Karpas-422 (cell line): ENCODE measurements around the gene HNRNPA1L2. TPM values are rescaled to one million over a fixed set of nuclear protein-coding genes. Genes with fewer than 3 reads are reported as not detected.
"Not testable (repeated sequence)": the region's sequence is repeated elsewhere in the genome, so short reads cannot be mapped to it uniquely, and the experiment has no call there.

ENCODE experiments used
- DNase-seq: peaks from one replicate; pipeline ENCODE4 v3.0.0-alpha.2; 2015
- H2AFZ ChIP-seq: fragments of 200-600 bp; sonication (generic); 2 replicates; pipeline ENCODE4 v1.6.1; 2014; ENCODE audit warnings: antibody characterized with exemption, low read length, mixed read lengths
- H3K27ac ChIP-seq: fragments of 200-600 bp; sonication (generic); 2 replicates; pipeline ENCODE4 v1.5.1; 2014; ENCODE audit warnings: mild to moderate bottlenecking, low read length, moderate library complexity
- H3K27me3 ChIP-seq: fragments of 200-600 bp; sonication (generic); 2 replicates; pipeline ENCODE4 v1.6.1; 2014; ENCODE audit warnings: low read length, mixed read lengths
- H3K36me3 ChIP-seq: fragments of 200-600 bp; sonication (generic); 2 replicates; pipeline ENCODE4 v1.6.1; 2014; ENCODE audit warnings: low read length, mixed read lengths; ENCODE audit not compliant: insufficient read depth
- H3K4me1 ChIP-seq: fragments of 200-600 bp; sonication (generic); 2 replicates; pipeline ENCODE4 v1.6.1; 2014; ENCODE audit warnings: mild to moderate bottlenecking, low read length, mixed read lengths
- H3K4me2 ChIP-seq: fragments of 200-600 bp; sonication (generic); 2 replicates; pipeline ENCODE4 v1.6.1; 2014; ENCODE audit warnings: low read length, low read depth, mild to moderate bottlenecking; ENCODE audit not compliant: poor library complexity, severe bottlenecking
- H3K4me3 ChIP-seq: fragments of 200-600 bp; sonication (generic); 2 replicates; pipeline ENCODE4 v1.5.1; 2014; ENCODE audit warnings: mild to moderate bottlenecking, antibody characterized with exemption, low read length, mixed read lengths
- H3K79me2 ChIP-seq: fragments of 200-600 bp; sonication (generic); 2 replicates; pipeline ENCODE4 v1.6.1; 2014; ENCODE audit warnings: mild to moderate bottlenecking, low read length, mixed read lengths
- H3K9ac ChIP-seq: fragments of 200-600 bp; sonication (generic); 2 replicates; pipeline ENCODE4 v1.6.0; 2014; ENCODE audit warnings: low read length
- H3K9me2 ChIP-seq: fragments of 200-600 bp; sonication (generic), shearing (Covaris generic); replicated peaks from 2 replicates; pipeline ENCODE4 v1.6.0; 2014; ENCODE audit warnings: mild to moderate bottlenecking, low read length, moderate library complexity; ENCODE audit not compliant: insufficient read depth
- H3K9me3 ChIP-seq: fragments of 300-700, 200-600 bp; sonication (generic); 2 replicates; pipeline ENCODE4 v1.6.1; 2014; ENCODE audit warnings: low read length, mixed read lengths
- H4K20me1 ChIP-seq: fragments of 200-600 bp; sonication (generic); 2 replicates; pipeline ENCODE4 v1.6.1; 2014; ENCODE audit warnings: mild to moderate bottlenecking, antibody characterized with exemption, low read length, low read depth; ENCODE audit not compliant: insufficient read depth
- total RNA-seq: library from RNA; depleted of rRNA; stranded (reverse); fragments of >200 nt; shearing (Covaris generic); gene quantifications from 2 replicates; pipeline ENCODE4 v1.2.3, GENCODE V29; 2014; ENCODE audit warnings: low replicate concordance; rRNA removed

The HNRNPA1L2 gene
- 2.2 and 7.3 TPM in 2 replicates for total RNA-seq

DNA sequence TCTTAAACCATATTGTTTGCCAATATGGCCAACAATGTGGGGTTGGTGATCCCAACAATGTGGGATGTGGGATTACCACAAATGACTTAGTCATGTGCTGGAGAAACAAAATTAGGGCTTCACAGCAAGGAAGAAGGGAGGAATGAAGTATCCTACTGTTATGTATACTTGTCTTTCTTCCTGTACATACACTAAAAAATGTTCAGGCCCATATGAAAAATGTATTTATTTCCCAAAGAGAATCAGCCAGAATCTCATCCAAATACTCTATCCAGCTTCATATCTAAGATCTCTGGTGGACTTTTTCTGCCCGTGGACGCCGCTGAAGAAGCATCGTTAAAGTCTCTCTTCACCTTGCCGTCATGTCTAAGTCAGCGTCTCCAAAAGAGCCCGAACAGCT, at the start of gene HNRNPA1L2:
TSS of gene HNRNPA1L2 (plus strand) at position 301 of the 400 bp plus-strand sequence. CDS start at position 363, 62 bp downstream.
- H3K9ac ChIP-seq = no peak within 1 kb of the TSS
- H3K4me3 ChIP-seq = no peak within 1 kb of the TSS
- H2AFZ ChIP-seq = no peak within 1 kb of the TSS
- H3K79me2 ChIP-seq = no peaks in the 10 kb centered on the region
- H3K27me3 ChIP-seq = no peaks in the 10 kb centered on the region
- peaks cover 27% of the 10 kb centered on the region for H3K36me3 ChIP-seq
- peaks cover 7% of the 10 kb centered on the region for H3K4me1 ChIP-seq
- no peak for DNase-seq
- H4K20me1 ChIP-seq = no peaks in the 10 kb centered on the region
- no peak within 1 kb of the TSS for H3K27ac ChIP-seq
- H3K9me2 ChIP-seq = no peaks in the 10 kb centered on the region
- H3K9me3 ChIP-seq = no peaks in the 10 kb centered on the region
- no peak within 1 kb of the TSS for H3K4me2 ChIP-seq

DNA sequence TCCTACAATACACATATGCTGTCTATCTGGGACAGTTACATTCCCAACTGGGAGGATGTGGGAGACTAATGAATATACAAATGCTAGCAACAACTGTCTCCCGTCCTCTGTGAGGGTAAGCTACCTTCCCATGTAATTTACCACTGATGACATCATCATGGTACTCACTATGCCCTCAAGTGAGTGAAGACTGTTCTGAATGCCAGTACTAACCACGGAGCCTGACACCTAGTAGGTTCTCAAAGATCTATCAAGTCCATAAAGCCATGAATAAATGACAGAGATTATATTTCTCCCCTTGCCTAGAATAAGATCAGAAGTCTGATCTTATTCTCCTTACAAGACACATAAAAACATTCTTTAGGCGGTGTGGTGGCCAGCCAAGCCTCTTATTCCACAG, 49.1 kb upstream of the HNRNPA1L2 start:
- not testable (repeated sequence) for H3K27ac ChIP-seq, H2AFZ ChIP-seq, H3K9ac ChIP-seq, H4K20me1 ChIP-seq, H3K4me2 ChIP-seq, DNase-seq, H3K9me3 ChIP-seq, H3K4me3 ChIP-seq, H3K9me2 ChIP-seq, H3K4me1 ChIP-seq, H3K27me3 ChIP-seq, H3K79me2 ChIP-seq, H3K36me3 ChIP-seq

GRCh38 chr13:52593812-52594211, 48.4 kb upstream of the HNRNPA1L2 start:
- H3K9me3 ChIP-seq, H3K27me3 ChIP-seq, H3K4me3 ChIP-seq, H4K20me1 ChIP-seq, H3K79me2 ChIP-seq, H3K9me2 ChIP-seq, H3K4me1 ChIP-seq, H2AFZ ChIP-seq, H3K4me2 ChIP-seq, H3K9ac ChIP-seq, H3K27ac ChIP-seq, H3K36me3 ChIP-seq, DNase-seq: not testable (repeated sequence)

DNA sequence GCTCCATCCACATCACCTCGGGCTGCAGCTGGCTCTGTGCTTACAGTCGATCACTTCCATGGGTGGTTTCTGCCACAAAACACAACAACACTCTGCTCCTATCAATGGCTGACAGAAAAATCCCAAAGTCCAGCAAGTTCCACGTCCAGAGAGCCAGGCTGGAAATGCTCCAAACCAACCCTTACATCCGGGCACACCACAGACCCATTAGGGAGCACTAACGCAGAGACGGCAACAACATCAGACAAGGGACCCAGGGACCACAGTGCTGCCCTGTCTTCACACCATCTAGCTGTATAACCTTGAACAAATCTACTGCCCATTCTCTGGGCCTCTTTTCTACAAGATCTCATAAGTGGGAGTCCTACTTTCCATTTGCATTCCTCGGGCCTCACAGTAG, 47.9 kb upstream of the HNRNPA1L2 start:
- not testable (repeated sequence) for H3K4me2 ChIP-seq, H3K9me3 ChIP-seq, H3K36me3 ChIP-seq, H3K4me3 ChIP-seq, H3K79me2 ChIP-seq, H3K9me2 ChIP-seq, H3K27me3 ChIP-seq, H4K20me1 ChIP-seq, H3K27ac ChIP-seq, H2AFZ ChIP-seq, H3K9ac ChIP-seq, H3K4me1 ChIP-seq, DNase-seq

DNA sequence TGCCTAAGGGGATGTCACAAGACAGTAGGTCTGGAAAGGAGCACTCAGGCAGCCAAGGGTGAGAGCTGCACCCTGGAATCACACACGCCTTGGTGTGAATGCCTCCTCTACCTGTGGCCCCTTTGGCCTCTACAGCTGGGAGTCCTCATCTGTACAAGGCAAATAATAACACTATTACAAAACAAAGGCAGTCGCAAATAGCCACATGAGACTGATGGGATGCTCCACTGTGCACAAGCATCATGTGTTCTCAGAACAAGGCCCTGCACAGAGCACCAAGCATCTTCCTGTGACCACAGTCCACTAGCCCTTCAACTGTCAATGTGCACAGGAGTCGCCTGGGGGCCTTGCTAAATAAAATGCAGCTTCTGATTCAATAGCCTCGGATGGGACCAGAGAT, 44.6 kb upstream of the HNRNPA1L2 start:
- Histone ChIP-seq H3K36me3 (no peaks in the 10 kb centered on the region), H3K4me3 (no peak overlapping the region), H3K79me2 (no peaks in the 10 kb centered on the region), H3K27me3 (no peaks in the 10 kb centered on the region), H3K27ac (no peak overlapping the region), H3K9me2 (no peaks in the 10 kb centered on the region), H3K4me2 (no peak overlapping the region), H4K20me1 (no peaks in the 10 kb centered on the region), H3K4me1 (no peaks in the 10 kb centered on the region), H3K9ac (no peak overlapping the region), H2AFZ (no peak overlapping the region), H3K9me3 (no peaks in the 10 kb centered on the region)
- no peak for DNase-seq

DNA sequence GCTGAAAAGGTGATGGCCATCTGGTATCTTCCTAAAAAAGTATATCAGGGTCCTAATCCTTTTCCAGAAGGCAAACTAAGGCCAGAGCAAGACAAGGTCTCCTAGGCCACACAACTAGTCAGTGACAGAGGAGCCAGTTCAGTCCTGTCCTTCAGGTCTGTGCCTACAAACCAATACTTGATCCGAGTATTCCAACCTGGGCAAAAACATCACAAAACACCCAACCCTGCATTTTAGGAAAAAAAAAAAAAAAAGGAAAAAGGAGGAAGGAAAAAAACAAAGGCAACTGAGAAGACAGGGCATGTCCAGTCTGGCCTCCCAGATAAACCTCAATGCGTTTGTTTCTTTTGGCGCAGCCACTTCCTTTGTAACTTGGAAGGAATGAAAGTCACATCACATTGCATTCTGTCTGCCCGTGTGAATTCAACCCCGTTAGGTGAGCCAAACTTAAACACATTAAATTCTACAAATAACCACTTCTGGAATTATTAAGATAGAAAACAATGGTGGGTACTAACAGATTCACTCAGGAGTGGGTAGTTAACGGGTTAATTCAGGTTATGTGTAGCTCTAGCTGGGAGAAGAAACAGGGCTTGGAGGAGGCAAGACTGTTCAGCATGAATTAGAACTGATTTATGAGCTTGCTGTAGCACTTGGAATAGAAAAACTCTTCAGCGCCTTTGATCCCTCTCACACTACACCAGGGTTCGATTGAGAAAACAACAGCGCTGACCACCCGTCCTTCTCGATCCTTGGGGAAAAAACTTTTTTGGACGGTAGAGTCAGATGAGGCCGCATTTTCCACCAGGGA, 43.0 kb upstream of the HNRNPA1L2 start:
- Histone ChIP-seq H3K79me2 (no peaks in the 10 kb centered on the region), H3K9me3 (no peaks in the 10 kb centered on the region), H3K4me3 (no peak overlapping the region), H3K9ac (no peak overlapping the region), H3K36me3 (no peaks in the 10 kb centered on the region), H3K9me2 (no peaks in the 10 kb centered on the region), H3K4me2 (no peak overlapping the region), H3K27ac (no peak overlapping the region), H4K20me1 (no peaks in the 10 kb centered on the region), H2AFZ (no peak overlapping the region), H3K27me3 (no peaks in the 10 kb centered on the region), H3K4me1 (no peaks in the 10 kb centered on the region)
- DNase-seq = no peak

DNA sequence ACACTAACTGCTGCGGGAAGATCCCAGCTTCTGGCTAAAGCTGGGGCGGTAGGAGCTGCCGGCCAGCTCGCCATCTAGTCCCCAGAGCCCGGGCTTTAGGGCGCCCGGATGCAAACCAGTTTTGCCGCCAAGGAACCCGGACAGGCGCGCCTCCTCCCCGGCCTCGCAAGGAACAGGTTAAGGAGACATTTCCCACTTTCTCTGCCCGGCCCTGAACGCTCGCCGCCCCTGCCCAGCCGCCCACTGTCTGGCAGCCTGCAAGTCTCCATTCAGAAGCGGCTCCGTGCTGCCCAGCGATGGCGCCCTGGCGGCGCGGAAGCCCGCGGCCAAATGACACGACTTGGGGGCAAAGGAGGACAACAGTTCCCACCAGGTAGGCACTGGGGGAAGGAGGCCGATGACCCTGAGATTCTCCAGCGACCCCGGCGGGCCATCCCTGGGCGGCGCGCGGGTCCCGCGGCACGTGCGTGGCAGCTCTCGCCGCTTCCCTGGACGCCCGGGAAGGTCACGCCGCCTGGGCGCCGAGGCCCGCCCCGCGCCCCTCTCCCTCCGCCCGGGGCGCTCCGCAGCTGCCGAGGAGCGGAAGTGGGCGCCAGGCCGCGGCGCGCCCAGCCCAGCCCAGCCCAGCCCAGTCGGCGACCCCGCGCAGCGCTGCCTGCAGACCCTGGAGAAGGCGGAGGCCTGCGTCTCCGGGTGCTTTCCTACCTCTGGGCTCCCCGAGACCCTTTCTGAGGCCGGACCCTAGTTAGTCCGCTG, 42.2 kb upstream of the HNRNPA1L2 start:
- H3K36me3 ChIP-seq = no peaks in the 10 kb centered on the region
- H2AFZ ChIP-seq = no peak overlapping the region
- no peaks in the 10 kb centered on the region for H3K9me3 ChIP-seq
- no peak overlapping the region for H3K9ac ChIP-seq
- DNase-seq = no peak
- H3K9me2 ChIP-seq = no peaks in the 10 kb centered on the region
- no peaks in the 10 kb centered on the region for H4K20me1 ChIP-seq
- no peak overlapping the region for H3K27ac ChIP-seq
- H3K79me2 ChIP-seq = no peaks in the 10 kb centered on the region
- H3K4me3 ChIP-seq = no peak overlapping the region
- no peak overlapping the region for H3K4me2 ChIP-seq
- no peaks in the 10 kb centered on the region for H3K4me1 ChIP-seq
- no peaks in the 10 kb centered on the region for H3K27me3 ChIP-seq

DNA sequence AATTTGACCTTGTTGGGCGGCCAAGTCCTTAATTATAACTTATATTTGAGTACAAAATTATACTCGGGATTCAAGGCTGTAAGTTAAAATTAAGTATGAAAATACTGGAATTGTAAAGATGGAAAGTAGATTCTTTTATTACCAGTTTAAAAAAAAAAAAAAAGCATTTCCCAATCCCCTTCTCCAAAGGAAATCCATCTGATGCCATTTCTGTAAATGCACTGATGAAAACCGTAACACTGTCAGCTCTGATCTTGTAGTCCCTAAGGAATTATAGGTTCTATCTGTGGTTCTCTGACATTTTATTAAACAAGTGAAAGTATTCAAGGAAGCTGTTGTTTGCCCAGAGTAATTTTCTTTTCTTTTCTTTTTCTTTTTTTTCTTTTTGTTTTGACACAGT, 41.6 kb upstream of the HNRNPA1L2 start:
- no peaks in the 10 kb centered on the region for H3K27me3 ChIP-seq
- no peaks in the 10 kb centered on the region for H3K9me2 ChIP-seq
- no peaks in the 10 kb centered on the region for H3K79me2 ChIP-seq
- H2AFZ ChIP-seq = no peak overlapping the region
- no peak overlapping the region for H3K27ac ChIP-seq
- H3K36me3 ChIP-seq = no peaks in the 10 kb centered on the region
- no peaks in the 10 kb centered on the region for H4K20me1 ChIP-seq
- H3K4me2 ChIP-seq = no peak overlapping the region
- no peaks in the 10 kb centered on the region for H3K4me1 ChIP-seq
- H3K4me3 ChIP-seq = no peak overlapping the region
- no peaks in the 10 kb centered on the region for H3K9me3 ChIP-seq
- DNase-seq = no peak
- no peak overlapping the region for H3K9ac ChIP-seq
